ENCODE results near the gene SFMBT2.

SFMBT2 gene

DNA sequence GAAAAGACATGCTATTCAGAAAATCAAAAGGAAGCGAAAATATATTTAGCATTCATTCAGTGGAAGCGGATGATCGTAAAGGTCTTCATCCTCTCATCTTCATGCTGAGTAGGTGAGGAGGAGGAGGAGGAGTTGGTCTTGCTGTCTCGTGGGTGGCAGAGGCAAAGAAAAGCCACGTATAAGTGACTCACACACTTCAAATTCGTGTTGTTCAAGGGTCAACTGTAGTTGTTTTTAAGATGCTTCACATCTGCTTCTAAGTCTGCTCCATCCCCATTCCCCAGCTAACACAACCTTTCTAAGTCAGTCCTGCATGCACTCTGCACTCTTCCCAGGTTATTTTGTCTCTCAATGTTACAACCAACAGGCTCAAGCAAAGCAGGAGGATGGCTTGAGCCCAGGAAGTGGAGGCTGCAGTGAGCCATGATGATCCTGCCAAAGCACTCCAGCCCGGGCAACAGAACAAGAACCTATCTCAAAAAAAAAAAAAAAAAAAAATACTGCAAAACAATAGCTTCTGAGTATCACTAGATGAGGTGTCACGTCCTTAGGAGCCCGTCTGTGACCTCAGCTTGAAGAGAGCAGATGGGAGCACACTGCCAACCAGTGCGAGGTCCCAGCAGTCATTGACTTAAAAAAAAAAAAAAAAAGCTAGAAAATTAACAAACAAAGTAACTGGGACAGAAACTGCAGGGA is 70.5 kb downstream of the SFMBT2 start:
- TF ChIP-seq, protein P1, sequence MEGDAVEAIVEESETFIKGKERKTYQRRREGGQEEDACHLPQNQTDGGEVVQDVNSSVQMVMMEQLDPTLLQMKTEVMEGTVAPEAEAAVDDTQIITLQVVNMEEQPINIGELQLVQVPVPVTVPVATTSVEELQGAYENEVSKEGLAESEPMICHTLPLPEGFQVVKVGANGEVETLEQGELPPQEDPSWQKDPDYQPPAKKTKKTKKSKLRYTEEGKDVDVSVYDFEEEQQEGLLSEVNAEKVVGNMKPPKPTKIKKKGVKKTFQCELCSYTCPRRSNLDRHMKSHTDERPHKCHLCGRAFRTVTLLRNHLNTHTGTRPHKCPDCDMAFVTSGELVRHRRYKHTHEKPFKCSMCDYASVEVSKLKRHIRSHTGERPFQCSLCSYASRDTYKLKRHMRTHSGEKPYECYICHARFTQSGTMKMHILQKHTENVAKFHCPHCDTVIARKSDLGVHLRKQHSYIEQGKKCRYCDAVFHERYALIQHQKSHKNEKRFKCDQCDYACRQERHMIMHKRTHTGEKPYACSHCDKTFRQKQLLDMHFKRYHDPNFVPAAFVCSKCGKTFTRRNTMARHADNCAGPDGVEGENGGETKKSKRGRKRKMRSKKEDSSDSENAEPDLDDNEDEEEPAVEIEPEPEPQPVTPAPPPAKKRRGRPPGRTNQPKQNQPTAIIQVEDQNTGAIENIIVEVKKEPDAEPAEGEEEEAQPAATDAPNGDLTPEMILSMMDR (IDR thresholded peaks at IDR 0.05; ENCODE audit: insufficient read depth, low read length, missing control alignments): no peak
- ChIA-PET CTCF (no interaction called here), POLR2A (no interaction called here)
- DNase-seq (ENCODE audit: low read depth, low spot score): no peak
- H3K4me3 ChIP-seq (ENCODE audit: low read depth, low read length): no peak overlapping the region

DNA sequence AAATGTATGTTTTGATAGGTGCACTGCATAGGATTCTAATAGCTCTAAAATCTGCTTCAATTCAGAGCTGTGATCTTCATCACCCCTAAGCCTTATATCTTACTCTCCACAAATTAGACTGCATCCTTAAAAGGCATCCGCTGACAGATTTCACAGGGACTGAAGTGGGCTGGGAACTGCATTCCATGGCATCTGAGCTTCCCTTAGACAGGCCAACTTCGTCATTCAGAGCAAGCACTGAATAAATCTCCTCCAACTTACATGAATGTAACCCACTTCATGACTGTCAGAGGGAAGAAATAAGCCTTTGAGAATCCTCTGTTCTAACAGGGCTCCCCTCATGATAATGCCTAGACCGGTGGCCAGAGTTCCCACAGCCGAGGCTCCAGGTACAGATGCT is 71.3 kb downstream of the SFMBT2 start:
- no peak overlapping the region for H3K4me3 ChIP-seq (ENCODE audit: low read depth, low read length)
- DNase-seq (ENCODE audit: low read depth, low spot score): no peak
- CTCF ChIA-PET: no interaction called here
- TF ChIP-seq, protein P1 (IDR thresholded peaks at IDR 0.05; ENCODE audit: insufficient read depth, low read length, missing control alignments): no peak
- POLR2A ChIA-PET: no interaction called here

DNA sequence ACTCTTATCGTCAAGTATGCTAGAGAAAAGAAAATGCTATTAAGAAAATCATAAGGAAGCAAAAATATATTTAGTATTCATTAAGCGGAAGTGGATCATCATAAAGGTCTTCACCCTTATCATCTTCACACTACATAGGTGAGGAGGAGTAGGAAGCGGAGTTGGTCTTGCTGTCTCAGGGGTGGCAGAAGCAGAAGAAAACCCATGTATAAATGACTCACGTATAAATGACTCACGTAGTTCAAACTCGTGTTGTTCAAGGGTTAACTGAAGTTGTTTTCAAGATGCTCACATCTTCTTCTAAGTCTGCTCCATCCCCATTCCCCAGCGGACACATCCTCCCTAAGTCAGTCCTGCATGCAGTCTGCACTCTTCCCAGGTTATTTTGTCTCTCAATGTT is 72.4 kb downstream of the SFMBT2 start:
- TF ChIP-seq, protein P1 (IDR thresholded peaks at IDR 0.05; ENCODE audit: insufficient read depth, low read length, missing control alignments): no peak
- POLR2A ChIA-PET: no interaction called here
- no peak overlapping the region for H3K4me3 ChIP-seq (ENCODE audit: low read depth, low read length)
- CTCF ChIA-PET: no interaction called here
- DNase-seq (ENCODE audit: low read depth, low spot score): no peak

DNA sequence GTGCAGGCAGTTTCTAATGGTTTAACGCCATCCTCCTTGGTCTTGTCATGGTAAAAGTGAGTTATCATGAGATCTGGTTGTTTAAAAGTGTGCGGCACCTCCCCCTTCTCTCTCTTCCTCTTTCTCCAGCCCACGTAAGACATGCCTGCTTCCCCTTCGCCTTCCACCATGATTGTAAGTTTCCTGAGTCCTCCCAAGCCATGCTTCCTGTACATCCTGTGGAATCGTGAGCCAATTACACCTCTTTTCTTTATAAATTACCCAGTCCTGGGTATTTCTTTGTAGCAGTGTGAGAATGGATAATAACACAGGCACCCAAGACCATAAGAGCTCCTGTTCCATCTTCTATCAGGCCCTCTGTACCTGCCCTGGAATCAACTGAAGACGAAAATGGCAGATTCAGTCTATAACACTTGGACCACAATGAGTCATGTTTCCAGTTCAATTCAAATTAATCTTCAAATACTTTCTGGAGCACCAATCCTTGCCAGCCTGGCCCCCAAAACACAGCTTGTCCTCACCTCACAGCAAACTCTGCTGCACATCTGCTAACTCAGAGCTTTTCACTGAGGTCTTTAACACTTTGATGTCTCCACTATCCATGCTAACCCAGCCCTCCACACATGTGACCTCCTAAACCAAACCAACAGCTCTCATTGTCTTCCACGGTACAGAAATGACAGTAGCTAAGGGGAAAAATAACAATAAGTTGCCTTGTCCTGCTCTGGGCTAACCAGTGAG is 73.2 kb downstream of the SFMBT2 start:
- ChIA-PET CTCF (no interaction called here), POLR2A (no interaction called here)
- DNase-seq (ENCODE audit: low read depth, low spot score): no peak
- no peak overlapping the region for H3K4me3 ChIP-seq (ENCODE audit: low read depth, low read length)
- TF ChIP-seq, protein P1 (IDR thresholded peaks at IDR 0.05; ENCODE audit: insufficient read depth, low read length, missing control alignments): no peak

DNA sequence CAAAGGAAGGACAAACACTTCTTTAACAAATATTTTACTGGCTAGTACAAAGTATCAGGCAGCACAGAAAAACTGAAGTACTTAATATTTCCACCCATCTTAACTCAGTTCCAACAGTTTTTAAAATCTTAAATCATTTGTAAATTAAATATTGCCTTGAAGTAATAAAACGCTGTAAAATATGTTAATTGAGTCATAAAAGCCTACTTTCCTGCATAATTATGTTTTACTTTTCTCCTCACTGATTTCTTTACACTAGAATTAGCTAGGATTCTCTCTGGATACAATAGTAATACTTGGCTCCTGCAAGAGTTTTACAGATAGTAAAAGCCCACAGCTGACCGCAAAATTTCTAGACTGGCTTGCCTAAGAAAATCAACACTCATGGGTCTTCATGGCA is 74.9 kb downstream of the SFMBT2 start:
- CTCF ChIA-PET: no interaction called here
- no peak for DNase-seq (ENCODE audit: low read depth, low spot score)
- H3K4me3 ChIP-seq (ENCODE audit: low read depth, low read length): no peak overlapping the region
- TF ChIP-seq, protein P1 (IDR thresholded peaks at IDR 0.05; ENCODE audit: insufficient read depth, low read length, missing control alignments): no peak
- POLR2A ChIA-PET: no interaction called here

DNA sequence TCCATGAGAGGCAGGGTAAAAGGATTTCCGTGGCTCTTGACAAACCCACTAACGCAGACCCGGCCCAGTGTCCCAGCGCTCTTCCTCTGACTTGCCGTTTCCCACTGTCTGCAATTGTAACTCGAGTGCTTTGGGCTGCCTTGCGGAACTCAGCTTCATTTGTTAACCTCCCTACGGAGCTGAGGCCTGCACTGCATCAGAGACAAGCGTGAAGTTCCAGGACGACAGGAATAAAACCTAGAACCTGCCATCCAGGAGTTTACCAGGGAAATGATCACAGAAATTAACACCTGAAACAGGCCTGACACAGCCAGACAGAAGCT is 76.2 kb downstream of the SFMBT2 start:
- POLR2A ChIA-PET: no interaction called here
- no peak overlapping the region for H3K4me3 ChIP-seq (ENCODE audit: low read depth, low read length)
- CTCF ChIA-PET: no interaction called here
- no peak for DNase-seq (ENCODE audit: low read depth, low spot score)
- TF ChIP-seq, protein P1 (IDR thresholded peaks at IDR 0.05; ENCODE audit: insufficient read depth, low read length, missing control alignments): no peak
